Caco-2 (cell line): ENCODE results near the gene LTO1. TPM values are rescaled to one million over a fixed set of nuclear protein-coding genes. Genes with fewer than 3 reads are reported as not detected.
"Not testable (repeated sequence)": the region's sequence is repeated elsewhere in the genome, so short reads cannot be mapped to it uniquely, and the experiment has no call there.

Source experiments
- BruUV-seq: library from RNA; stranded (reverse); fragments of 400-500 nt; replicated peaks from 2 replicates; lab custom pipeline; 2021; lab: Mats Ljungman, UMichigan
- CTCF ChIA-PET: fragments of 300-600 bp; sonication (Branson Sonifier 250); formaldehyde crosslinking; loops from one replicate; lab custom pipeline; 2022; ENCODE audit warnings: antibody characterized with exemption; lab: Charles Lee
- POLR2A ChIA-PET: fragments of 300-600 bp; sonication (Branson Sonifier 250); formaldehyde crosslinking; loops from one replicate; lab custom pipeline; 2022; ENCODE audit warnings: antibody characterized with exemption; lab: Charles Lee
- DNase-seq, 2 experiments: peaks; one replicate each; pipeline versions ENCODE4 v3.0.0 to v3.0.0-alpha.2; 2020 to 2022
- H3K27me3 ChIP-seq: replicated peaks from 2 replicates; pipeline ENCODE4 v1.6.0; 2011; ENCODE audit warnings: low read length; ENCODE audit not compliant: control insufficient read depth, insufficient read depth
- H3K36me3 ChIP-seq: 2 replicates; pipeline ENCODE4 v1.5.1; 2011; ENCODE audit warnings: low read length; ENCODE audit not compliant: control insufficient read depth, insufficient read depth
- H3K4me1 ChIP-seq: fragments of 250-450 bp; sonication (Bioruptor Pico); 2 replicates; pipeline ENCODE4 v1.5.1; 2020; ENCODE audit warnings: mild to moderate bottlenecking
- H3K4me3 ChIP-seq: 2 replicates; pipeline ENCODE4 v1.5.1; 2011; ENCODE audit warnings: low read depth, mild to moderate bottlenecking, control low read depth, low read length
- H3K9me3 ChIP-seq: fragments of 250-450 bp; sonication (Bioruptor Pico); 2 replicates; pipeline ENCODE4 v1.5.1; 2020; ENCODE audit warnings: mild to moderate bottlenecking, moderate library complexity
- H3K27ac Mint-ChIP-seq: one replicate; pipeline ENCODE4 v1.8.0; 2022; ENCODE audit warnings: mixed read lengths; ENCODE audit not compliant: unreplicated experiment
- H3K27me3 Mint-ChIP-seq: one replicate; pipeline ENCODE4 v1.8.0; 2022; ENCODE audit warnings: mixed read lengths; ENCODE audit not compliant: insufficient read depth, unreplicated experiment
- H3K36me3 Mint-ChIP-seq: one replicate; pipeline ENCODE4 v1.8.0; 2022; ENCODE audit warnings: mild to moderate bottlenecking, mixed read lengths; ENCODE audit not compliant: insufficient read depth, unreplicated experiment
- H3K4me1 Mint-ChIP-seq: one replicate; pipeline ENCODE4 v1.8.0; 2022; ENCODE audit warnings: low read depth, mixed read lengths; ENCODE audit not compliant: unreplicated experiment
- H3K4me3 Mint-ChIP-seq: one replicate; pipeline ENCODE4 v1.8.0; 2022; ENCODE audit warnings: mild to moderate bottlenecking, moderate library complexity, mixed read lengths; ENCODE audit not compliant: unreplicated experiment
- H3K9me3 Mint-ChIP-seq: one replicate; pipeline ENCODE4 v1.8.0; 2022; ENCODE audit warnings: mixed read lengths; ENCODE audit not compliant: unreplicated experiment
- CTCF ChIP-seq, 2 experiments: fragments of 200-600 bp in 1 of 2; IDR thresholded peaks; 1 replicate in 1 of 2; 2 replicates in 1 of 2; pipeline versions ENCODE4 v1.5.1 to v1.8.0; 2011 to 2022; ENCODE audit warnings: antibody characterized with exemption in 1 of 2, control low read depth in 1 of 2, inconsistent platforms in 1 of 2, low read depth in 1 of 2, low read length in 1 of 2, mild to moderate bottlenecking in 1 of 2, moderate library complexity in 1 of 2; ENCODE audit not compliant: insufficient read depth in 1 of 2, severe bottlenecking in 1 of 2, unreplicated experiment in 1 of 2
- intact Hi-C: fragments of 100-400 bp; cut with micrococcal nuclease; formaldehyde crosslinking; loops from one replicate; pipeline ENCODE4 v1.10.0; 2022; ENCODE audit not compliant: unreplicated experiment
- total RNA-seq: library from RNA; stranded (reverse); gene quantifications from 2 replicates; pipeline ENCODE4 v1.2.3, GENCODE V29; 2022

The LTO1 gene
- total RNA-seq, 1 experiment from 2014 or later: 49.3 TPM

GRCh38 chr11:69696749-69697468 lies 21.8 kb upstream of the LTO1 start:
- POLR2A ChIA-PET: no interaction called here
- no peak for TF ChIP-seq CTCF (IDR thresholded peaks at IDR 0.05; ENCODE audit: insufficient read depth in 1 of 2, low read depth in 1 of 2, low read length in 1 of 2, severe bottlenecking in 1 of 2, unreplicated experiment in 1 of 2)
- H3K9me3 Mint-ChIP-seq: peaks cover 10% of the 10 kb centered on the region
- no TSS peak for BruUV-seq
- H3K36me3 ChIP-seq: no peaks in the 10 kb centered on the region
- no peak overlapping the region for H3K4me3 ChIP-seq
- H3K4me1 Mint-ChIP-seq: peaks cover 11% of the 10 kb centered on the region
- H3K27me3 ChIP-seq: no peaks in the 10 kb centered on the region
- no peak for DNase-seq
- H3K4me3 Mint-ChIP-seq: no peak overlapping the region
- H3K27ac Mint-ChIP-seq: no peak overlapping the region
- H3K36me3 Mint-ChIP-seq: peaks cover 4% of the 10 kb centered on the region
- H3K9me3 ChIP-seq: no peaks in the 10 kb centered on the region
- H3K4me1 ChIP-seq: peaks cover 9% of the 10 kb centered on the region
- intact Hi-C loops: no loop called here
- H3K27me3 Mint-ChIP-seq: no peaks in the 10 kb centered on the region
- CTCF ChIA-PET: interaction anchor here (0.5 to 0.6 kb wide), 2 partner anchors 18 to 33 kb away, joined by 3 read pairs; no protein-coding TSS in a partner anchor

- H3K27me3 Mint-ChIP-seq, H3K9me3 ChIP-seq, H3K27ac Mint-ChIP-seq, H3K4me3 ChIP-seq, H3K27me3 ChIP-seq, H3K4me1 ChIP-seq, BruUV-seq, DNase-seq, H3K36me3 ChIP-seq, POLR2A ChIA-PET, H3K4me3 Mint-ChIP-seq, H3K4me1 Mint-ChIP-seq, H3K36me3 Mint-ChIP-seq, intact Hi-C loops: not testable (repeated sequence)
- H3K9me3 Mint-ChIP-seq: peaks cover 13% of the 10 kb centered on the region
- CTCF ChIA-PET: interaction anchor here (0.6 to 0.7 kb wide), 2 partner anchors 83 to 499 kb away, joined by 4 to 5 read pairs; no protein-coding TSS in a partner anchor
Observed at GRCh38 chr11:69695995-69696394, 20.8 kb upstream of the LTO1 start.

- no peak for DNase-seq
- Mint-ChIP-seq H3K27me3 (no peaks in the 10 kb centered on the region), H3K4me3 (no peak overlapping the region), H3K9me3 (peaks cover 18% of the 10 kb centered on the region), H3K27ac (no peak overlapping the region), H3K36me3 (peaks cover 3% of the 10 kb centered on the region), H3K4me1 (peaks cover 8% of the 10 kb centered on the region)
- intact Hi-C loops: no loop called here
- no peaks in the 10 kb centered on the region for H3K9me3 ChIP-seq
- no peak for TF ChIP-seq CTCF (IDR thresholded peaks at IDR 0.05; ENCODE audit: insufficient read depth in 1 of 2, low read depth in 1 of 2, low read length in 1 of 2, severe bottlenecking in 1 of 2, unreplicated experiment in 1 of 2)
- POLR2A ChIA-PET: no interaction called here
- CTCF ChIA-PET: interaction anchor here (0.7 kb wide), 2 partner anchors 211 to 500 kb away, joined by 3 to 5 read pairs; no protein-coding TSS in a partner anchor
- H3K4me3 ChIP-seq: no peak overlapping the region
- no peaks in the 10 kb centered on the region for H3K27me3 ChIP-seq
- H3K4me1 ChIP-seq: peaks cover 3% of the 10 kb centered on the region
- BruUV-seq: no TSS peak
- H3K36me3 ChIP-seq: no peaks in the 10 kb centered on the region
Observed at GRCh38 chr11:69695581-69695980, 20.4 kb upstream of the LTO1 start.
